Fibroblast of lung (primary cell): Measurements from ENCODE around the gene LPCAT1.
"Not testable (repeated sequence)": the region's sequence is repeated elsewhere in the genome, so short reads cannot be mapped to it uniquely, and the experiment has no call there.

Experiments
- CTCF ChIP-seq, 2 donors: IDR thresholded peaks in 1 of 2; conservative IDR thresholded peaks in 1 of 2; 1 replicate in 1 of 2; 2 replicates in 1 of 2; pipeline ENCODE4 v1.5.1; 2011 to 2012; ENCODE audit warnings: low read length in 2 of 2, control low read depth in 1 of 2, inconsistent platforms in 1 of 2, low read depth in 1 of 2, mild to moderate bottlenecking in 1 of 2
- EZH2 ChIP-seq: IDR thresholded peaks from 2 replicates; pipeline ENCODE4 v1.5.1; 2012; ENCODE audit warnings: low read length, control low read depth, mild to moderate bottlenecking; ENCODE audit errors: missing control alignments

GRCh38 chr5:1456110-1456881 lies 67.5 kb downstream of the LPCAT1 start:
- not testable (repeated sequence) for TF ChIP-seq CTCF (conservative IDR thresholded peaks at IDR 0.05 in 1 of 2, IDR thresholded peaks at IDR 0.05 in 1 of 2; ENCODE audit: low read depth in 1 of 2, low read length in 2 of 2); EZH2
